ENCODE data around the gene CCDC8.
"Not testable (repeated sequence)": the region's sequence is repeated elsewhere in the genome, so short reads cannot be mapped to it uniquely, and the experiment has no call there.

CCDC8 gene

DNA sequence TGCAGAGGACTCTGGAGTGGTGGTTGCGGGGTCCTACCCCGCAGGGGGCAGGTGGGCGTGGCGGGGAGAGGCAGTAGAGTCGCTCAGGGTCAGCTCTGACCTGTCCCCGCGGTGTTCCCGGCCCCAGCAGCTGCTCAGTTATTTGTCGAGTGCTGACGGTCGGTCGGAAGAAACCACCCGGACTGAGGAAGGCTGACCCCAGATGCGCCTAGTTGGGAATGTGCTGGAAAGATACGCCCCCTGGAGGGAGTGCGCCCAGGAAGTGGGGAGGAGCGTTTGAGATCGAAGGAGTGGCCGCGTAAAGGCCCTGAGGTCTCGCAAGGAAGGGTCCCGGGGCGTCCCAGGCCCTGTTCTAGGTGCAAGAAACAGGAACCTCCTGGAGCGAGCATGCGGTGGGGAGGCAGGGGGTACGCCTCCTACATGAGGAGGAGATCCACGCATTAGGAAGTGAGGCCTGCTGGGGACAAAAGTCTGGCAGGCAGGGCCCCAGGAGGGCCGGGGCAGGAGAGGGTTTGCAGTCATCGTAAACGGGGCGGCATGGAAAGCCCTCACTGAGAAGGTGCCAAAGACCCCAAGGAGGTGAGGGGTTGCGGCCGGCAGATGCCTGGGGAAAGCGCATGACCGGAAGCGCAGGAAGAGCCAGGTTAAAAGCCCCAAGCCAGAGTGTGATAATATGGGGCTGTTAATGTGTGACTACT, 9.2 kb downstream of the CCDC8 start:
- no peak for DNase-seq
- Histone ChIP-seq H3K36me3 (ENCODE audit: insufficient read depth, low read length) (no peaks in the 10 kb centered on the region), H3K27ac (ENCODE audit: low read length) (no peak overlapping the region), H3K4me1 (ENCODE audit: insufficient read depth, low read length) (no peaks in the 10 kb centered on the region), H3K27me3 (ENCODE audit: insufficient read depth, low read length, poor library complexity) (peaks cover 7% of the 10 kb centered on the region), H3K4me2 (ENCODE audit: insufficient read depth, low read length) (no peak overlapping the region), H3K79me2 (ENCODE audit: insufficient read depth, low read length) (no peaks in the 10 kb centered on the region), H3K4me3 (ENCODE audit: low read depth in 1 of 2, low read length in 2 of 2) (no peak overlapping the region), H3K9ac (ENCODE audit: low read depth, low read length) (no peak overlapping the region), H4K20me1 (ENCODE audit: insufficient read depth, low read length) (no peaks in the 10 kb centered on the region), H3K9me3 (ENCODE audit: insufficient read depth, low read length, severe bottlenecking) (no peaks in the 10 kb centered on the region), H2AFZ (ENCODE audit: low read depth, low read length) (no peak overlapping the region)
- no peak for TF ChIP-seq EZH2 (IDR thresholded peaks at IDR 0.05; ENCODE audit: borderline replicate concordance, low read depth, low read length, severe bottlenecking)
- TF ChIP-seq, protein P1, sequence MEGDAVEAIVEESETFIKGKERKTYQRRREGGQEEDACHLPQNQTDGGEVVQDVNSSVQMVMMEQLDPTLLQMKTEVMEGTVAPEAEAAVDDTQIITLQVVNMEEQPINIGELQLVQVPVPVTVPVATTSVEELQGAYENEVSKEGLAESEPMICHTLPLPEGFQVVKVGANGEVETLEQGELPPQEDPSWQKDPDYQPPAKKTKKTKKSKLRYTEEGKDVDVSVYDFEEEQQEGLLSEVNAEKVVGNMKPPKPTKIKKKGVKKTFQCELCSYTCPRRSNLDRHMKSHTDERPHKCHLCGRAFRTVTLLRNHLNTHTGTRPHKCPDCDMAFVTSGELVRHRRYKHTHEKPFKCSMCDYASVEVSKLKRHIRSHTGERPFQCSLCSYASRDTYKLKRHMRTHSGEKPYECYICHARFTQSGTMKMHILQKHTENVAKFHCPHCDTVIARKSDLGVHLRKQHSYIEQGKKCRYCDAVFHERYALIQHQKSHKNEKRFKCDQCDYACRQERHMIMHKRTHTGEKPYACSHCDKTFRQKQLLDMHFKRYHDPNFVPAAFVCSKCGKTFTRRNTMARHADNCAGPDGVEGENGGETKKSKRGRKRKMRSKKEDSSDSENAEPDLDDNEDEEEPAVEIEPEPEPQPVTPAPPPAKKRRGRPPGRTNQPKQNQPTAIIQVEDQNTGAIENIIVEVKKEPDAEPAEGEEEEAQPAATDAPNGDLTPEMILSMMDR (IDR thresholded peaks at IDR 0.05; ENCODE audit: borderline replicate concordance, extremely low read depth, low read length, poor library complexity, severe bottlenecking) = no peak
- ATAC-seq (ENCODE audit: insufficient read depth, low read depth) = no peak

DNA sequence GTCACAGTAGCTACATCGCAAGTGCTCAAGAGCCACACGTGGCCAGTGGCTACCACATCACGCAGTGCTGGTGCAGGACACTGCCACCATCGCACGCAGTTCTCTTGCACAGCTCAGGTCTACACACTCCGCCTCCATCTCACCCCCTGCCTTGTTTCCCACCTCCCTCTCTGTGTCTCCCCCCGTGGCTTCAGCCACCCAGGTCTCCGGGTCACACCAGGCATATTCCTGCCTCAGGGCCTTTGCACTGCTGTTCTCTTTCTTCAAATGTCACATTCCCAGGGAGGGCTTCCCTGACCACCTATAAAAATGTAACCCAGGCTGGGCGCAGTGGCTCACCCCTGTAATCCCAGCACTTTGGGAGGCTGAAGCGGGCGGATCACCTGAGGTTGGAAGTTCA, 10.6 kb downstream of the CCDC8 start:
- Histone ChIP-seq H4K20me1 (ENCODE audit: insufficient read depth, low read length) (no peaks in the 10 kb centered on the region), H3K36me3 (ENCODE audit: insufficient read depth, low read length) (no peaks in the 10 kb centered on the region), H3K4me1 (ENCODE audit: insufficient read depth, low read length) (no peaks in the 10 kb centered on the region), H3K79me2 (ENCODE audit: insufficient read depth, low read length) (no peaks in the 10 kb centered on the region), H3K27me3 (ENCODE audit: insufficient read depth, low read length, poor library complexity) (peaks cover 3% of the 10 kb centered on the region), H3K4me2 (ENCODE audit: insufficient read depth, low read length) (no peak overlapping the region), H2AFZ (ENCODE audit: low read depth, low read length) (no peak overlapping the region), H3K9me3 (ENCODE audit: insufficient read depth, low read length, severe bottlenecking) (no peaks in the 10 kb centered on the region), H3K4me3 (ENCODE audit: low read depth in 1 of 2, low read length in 2 of 2) (no peak overlapping the region), H3K9ac (ENCODE audit: low read depth, low read length) (no peak overlapping the region), H3K27ac (ENCODE audit: low read length) (no peak overlapping the region)
- TF ChIP-seq, protein P1 (IDR thresholded peaks at IDR 0.05; ENCODE audit: borderline replicate concordance, extremely low read depth, low read length, poor library complexity, severe bottlenecking) = no peak
- no peak for TF ChIP-seq EZH2 (IDR thresholded peaks at IDR 0.05; ENCODE audit: borderline replicate concordance, low read depth, low read length, severe bottlenecking)
- DNase-seq (no peak), ATAC-seq (ENCODE audit: insufficient read depth, low read depth) (no peak)

DNA sequence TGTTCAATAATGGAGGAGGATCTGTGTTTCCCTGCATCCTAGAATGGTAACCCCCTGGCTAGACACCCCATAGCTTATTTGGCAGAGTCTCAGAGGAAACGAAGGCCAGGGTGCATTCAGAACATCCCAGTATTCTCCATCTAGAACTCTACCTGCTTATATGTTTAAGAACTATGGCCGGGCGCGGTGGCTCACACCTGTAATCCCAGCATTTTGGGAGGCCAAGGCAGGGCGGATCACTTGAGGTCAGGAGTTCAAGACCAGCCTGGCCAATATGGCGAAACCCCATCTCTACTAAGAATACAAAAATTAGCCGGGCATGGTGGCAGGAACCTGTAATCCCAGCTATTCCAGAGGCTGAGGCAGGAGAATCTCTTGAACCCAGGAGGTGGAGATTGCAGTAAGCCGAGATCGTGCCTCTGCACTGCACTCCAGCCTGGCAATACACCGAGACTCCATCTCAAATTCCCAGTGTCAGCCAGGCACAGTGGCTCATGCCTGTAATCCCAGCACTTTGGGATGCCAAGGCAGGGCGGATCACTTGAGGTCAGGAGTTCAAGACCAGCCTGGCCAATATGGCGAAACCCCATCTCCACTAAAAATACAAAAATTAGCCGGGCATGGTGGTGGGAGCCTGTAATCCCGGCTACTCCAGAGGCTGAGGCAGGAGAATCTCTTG, 15.4 kb downstream of the CCDC8 start:
- H3K36me3 ChIP-seq (ENCODE audit: insufficient read depth, low read length); DNase-seq; ATAC-seq (ENCODE audit: insufficient read depth, low read depth); H3K4me3 ChIP-seq (ENCODE audit: low read depth in 1 of 2, low read length in 2 of 2); H3K9me3 ChIP-seq (ENCODE audit: insufficient read depth, low read length, severe bottlenecking); H3K4me1 ChIP-seq (ENCODE audit: insufficient read depth, low read length); H3K4me2 ChIP-seq (ENCODE audit: insufficient read depth, low read length); H3K9ac ChIP-seq (ENCODE audit: low read depth, low read length); H2AFZ ChIP-seq (ENCODE audit: low read depth, low read length); H3K79me2 ChIP-seq (ENCODE audit: insufficient read depth, low read length); H3K27me3 ChIP-seq (ENCODE audit: insufficient read depth, low read length, poor library complexity); H4K20me1 ChIP-seq (ENCODE audit: insufficient read depth, low read length); H3K27ac ChIP-seq (ENCODE audit: low read length): not testable (repeated sequence)

DNA sequence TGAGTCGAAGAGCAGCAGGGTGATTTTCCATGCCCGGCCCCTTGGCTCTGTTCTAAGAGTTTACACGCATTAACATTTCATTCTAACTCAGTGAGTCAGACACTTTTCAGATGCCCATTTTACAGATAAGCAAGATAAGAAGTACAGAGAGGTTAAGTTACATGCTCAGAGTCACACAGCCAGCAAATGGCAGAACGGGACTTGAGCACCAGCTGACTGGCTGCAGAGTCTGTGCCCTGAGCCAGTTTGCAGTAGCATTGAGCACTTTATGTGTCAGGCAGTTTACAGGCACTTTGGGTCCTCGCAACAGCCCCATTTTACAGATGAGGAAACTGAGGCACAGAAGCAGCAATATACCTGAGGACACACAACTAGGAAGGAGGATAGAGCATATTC, 19.0 kb downstream of the CCDC8 start:
- DNase-seq = no peak
- Histone ChIP-seq H3K79me2 (ENCODE audit: insufficient read depth, low read length) (no peaks in the 10 kb centered on the region), H3K27ac (ENCODE audit: low read length) (no peak overlapping the region), H3K4me1 (ENCODE audit: insufficient read depth, low read length) (no peaks in the 10 kb centered on the region), H3K4me3 (ENCODE audit: low read depth in 1 of 2, low read length in 2 of 2) (no peak overlapping the region), H3K9me3 (ENCODE audit: insufficient read depth, low read length, severe bottlenecking) (no peaks in the 10 kb centered on the region), H3K4me2 (ENCODE audit: insufficient read depth, low read length) (no peak overlapping the region), H3K36me3 (ENCODE audit: insufficient read depth, low read length) (peaks cover 27% of the 10 kb centered on the region), H3K9ac (ENCODE audit: low read depth, low read length) (no peak overlapping the region), H3K27me3 (ENCODE audit: insufficient read depth, low read length, poor library complexity) (no peaks in the 10 kb centered on the region), H4K20me1 (ENCODE audit: insufficient read depth, low read length) (peaks cover 14% of the 10 kb centered on the region), H2AFZ (ENCODE audit: low read depth, low read length) (no peak overlapping the region)
- ATAC-seq (ENCODE audit: insufficient read depth, low read depth) = no peak
- no peak for TF ChIP-seq EZH2 (IDR thresholded peaks at IDR 0.05; ENCODE audit: borderline replicate concordance, low read depth, low read length, severe bottlenecking)
- TF ChIP-seq, protein P1 (IDR thresholded peaks at IDR 0.05; ENCODE audit: borderline replicate concordance, extremely low read depth, low read length, poor library complexity, severe bottlenecking) = no peak

All from DND-41 (cell line).